ENCODE measurements around the gene DSG2. TPM values are rescaled to one million over a fixed set of nuclear protein-coding genes. Genes with fewer than 3 reads are reported as not detected.

Gene DSG2
- total RNA-seq, 4 donors from 2014 or later, result 4.0 to 6.9 (median 5.7) TPM

GRCh38 chr18:31576670-31577069 lies 78.7 kb downstream of the DSG2 start:
- H3K27me3 ChIP-seq, result no peaks in the 10 kb centered on the region
- no peaks in the 10 kb centered on the region for H3K36me3 ChIP-seq
- H3K27ac ChIP-seq, result no peak overlapping the region
- H3K4me3 ChIP-seq, result no peak overlapping the region
- no peaks in the 10 kb centered on the region for H3K9me3 ChIP-seq
- DNase-seq (ENCODE audit: low spot score in 2 of 2), result no peak
- H3K4me1 ChIP-seq, result no peaks in the 10 kb centered on the region
- 32% methylated on average over 4 of the region's 4 CpGs for WGBS, 2 donors
- TF ChIP-seq CTCF (IDR thresholded peaks at IDR 0.05) (no peak), EP300 (IDR thresholded peaks at IDR 0.05) (no peak), POLR2A (IDR thresholded peaks at IDR 0.05) (no peak)

DNA sequence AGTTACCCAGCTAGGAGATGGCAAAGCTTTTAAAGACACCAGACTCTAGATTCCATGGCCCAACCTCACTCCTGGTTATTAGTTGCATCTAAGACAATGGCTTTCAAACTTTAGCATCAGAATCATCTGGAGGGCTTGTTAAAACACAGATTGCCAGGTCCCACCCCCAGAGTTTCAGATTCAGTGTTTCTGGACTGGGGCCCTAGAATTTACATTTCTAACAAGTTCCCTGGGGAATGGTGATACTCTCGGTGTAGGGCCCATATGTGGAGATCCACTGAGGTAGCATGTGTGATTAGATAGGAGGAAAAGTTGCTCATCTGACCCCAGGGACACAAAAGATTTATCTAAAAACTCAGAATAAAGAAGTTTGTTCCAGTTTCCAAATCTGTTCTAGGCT lies 79.2 kb downstream of the DSG2 start:
- no peak for DNase-seq (ENCODE audit: low spot score in 2 of 2)
- no peaks in the 10 kb centered on the region for H3K27me3 ChIP-seq
- H3K9me3 ChIP-seq, result no peaks in the 10 kb centered on the region
- H3K4me3 ChIP-seq, result no peak overlapping the region
- WGBS, 2 donors, result 59 to 68% methylated on average over 1 of the region's 1 CpG
- H3K27ac ChIP-seq, result no peak overlapping the region
- no peaks in the 10 kb centered on the region for H3K36me3 ChIP-seq
- no peaks in the 10 kb centered on the region for H3K4me1 ChIP-seq
- no peak for TF ChIP-seq POLR2A (IDR thresholded peaks at IDR 0.05)
- TF ChIP-seq EP300 (IDR thresholded peaks at IDR 0.05), result no peak
- TF ChIP-seq CTCF (IDR thresholded peaks at IDR 0.05), result no peak

DNA sequence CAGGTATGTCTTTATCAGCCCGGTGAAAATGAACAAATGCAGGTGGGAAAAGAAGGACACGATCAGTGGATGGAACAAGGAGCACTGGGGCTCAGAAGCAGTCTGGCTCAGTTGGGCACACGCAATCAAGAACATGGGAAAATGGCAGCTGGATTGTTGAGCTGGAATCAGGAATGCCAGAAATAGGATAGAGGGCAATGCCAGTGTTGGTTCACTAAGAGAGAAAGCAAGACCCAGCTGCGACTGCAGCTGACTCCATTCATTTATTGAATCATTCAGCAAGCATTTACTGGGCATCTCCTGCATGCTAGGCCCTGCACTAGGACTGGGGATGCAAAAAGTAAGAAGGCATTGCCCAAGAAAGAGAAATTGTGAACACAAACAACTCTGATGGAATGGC lies 80.1 kb downstream of the DSG2 start:
- H3K27me3 ChIP-seq, result no peaks in the 10 kb centered on the region
- H3K9me3 ChIP-seq, result no peaks in the 10 kb centered on the region
- H3K36me3 ChIP-seq, result no peaks in the 10 kb centered on the region
- no peaks in the 10 kb centered on the region for H3K4me1 ChIP-seq
- DNase-seq (ENCODE audit: low spot score in 2 of 2), result no peak
- no peak overlapping the region for H3K27ac ChIP-seq
- TF ChIP-seq CTCF (IDR thresholded peaks at IDR 0.05) (no peak), EP300 (IDR thresholded peaks at IDR 0.05) (no peak), POLR2A (IDR thresholded peaks at IDR 0.05) (no peak)
- no peak overlapping the region for H3K4me3 ChIP-seq
- WGBS, 2 donors, result 95 to 97% methylated on average over 4 of the region's 4 CpGs

DNA sequence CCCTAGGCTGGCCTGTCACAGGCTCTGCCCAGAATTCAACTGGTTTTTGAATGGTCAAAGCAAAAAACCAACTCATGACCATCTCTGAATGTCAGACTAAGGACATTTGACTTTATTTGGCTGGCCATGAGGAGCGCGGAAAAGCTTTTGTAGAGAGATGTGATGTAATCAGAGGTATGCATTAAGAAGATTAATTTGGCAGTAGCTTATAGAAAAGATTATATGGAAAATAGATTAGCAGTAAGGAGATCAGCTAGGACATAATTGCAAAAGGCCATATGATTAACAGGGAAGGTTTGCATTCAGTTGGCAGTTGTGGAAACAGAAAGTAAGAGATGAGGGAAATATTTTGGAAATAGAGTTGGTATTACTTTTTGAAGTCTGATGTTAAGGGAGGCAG lies 81.4 kb downstream of the DSG2 start:
- no peaks in the 10 kb centered on the region for H3K27me3 ChIP-seq
- H3K9me3 ChIP-seq, result no peaks in the 10 kb centered on the region
- DNase-seq (ENCODE audit: low spot score in 2 of 2), result no peak
- no peak overlapping the region for H3K27ac ChIP-seq
- no peaks in the 10 kb centered on the region for H3K4me1 ChIP-seq
- TF ChIP-seq CTCF (IDR thresholded peaks at IDR 0.05), result no peak
- no peak for TF ChIP-seq POLR2A (IDR thresholded peaks at IDR 0.05)
- no peak for TF ChIP-seq EP300 (IDR thresholded peaks at IDR 0.05)
- no peak overlapping the region for H3K4me3 ChIP-seq
- no peaks in the 10 kb centered on the region for H3K36me3 ChIP-seq
- 94 to 99% methylated on average over 2 of the region's 2 CpGs for WGBS, 2 donors

DNA sequence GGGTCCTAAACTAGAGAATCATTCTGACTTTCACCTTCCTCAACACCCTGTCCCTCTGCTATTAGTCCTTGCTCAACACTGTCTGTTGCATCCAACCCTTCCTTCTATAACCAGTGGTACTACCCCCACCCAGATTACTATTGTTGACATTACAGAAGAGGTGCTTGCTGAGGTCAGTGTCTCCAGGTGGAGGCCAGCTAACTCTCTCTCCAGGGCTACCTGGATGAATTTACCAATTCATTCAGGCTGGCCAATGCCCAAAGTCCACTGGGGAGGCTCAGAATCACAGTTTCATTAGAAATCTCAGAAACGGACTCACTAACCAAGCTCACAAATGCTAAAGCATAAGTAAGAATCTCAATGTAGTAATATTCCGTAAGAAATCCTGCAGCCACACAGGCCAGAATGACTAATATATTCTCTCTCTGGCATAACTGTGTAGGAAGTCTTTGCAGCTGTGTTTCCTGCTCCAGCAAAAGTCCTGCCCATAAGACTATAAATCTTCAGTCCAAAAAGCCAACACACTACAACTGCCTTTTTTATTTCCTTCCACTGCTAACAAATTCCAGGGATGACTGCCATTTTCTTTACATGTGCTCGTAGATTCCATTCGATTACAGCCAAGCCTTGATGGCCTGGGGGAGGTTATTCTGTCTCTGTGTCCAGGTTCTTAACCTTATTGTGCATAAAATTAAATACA lies 83.7 kb downstream of the DSG2 start:
- Histone ChIP-seq H3K27ac (no peak overlapping the region), H3K9me3 (no peaks in the 10 kb centered on the region), H3K4me3 (no peak overlapping the region), H3K27me3 (no peaks in the 10 kb centered on the region), H3K4me1 (no peaks in the 10 kb centered on the region), H3K36me3 (no peaks in the 10 kb centered on the region)
- 15 to 16% methylated on average over 4 of the region's 4 CpGs for WGBS, 2 donors
- DNase-seq (ENCODE audit: low spot score in 2 of 2), result no peak
- TF ChIP-seq CTCF (IDR thresholded peaks at IDR 0.05), result no peak
- TF ChIP-seq EP300 (IDR thresholded peaks at IDR 0.05), result no peak
- TF ChIP-seq POLR2A (IDR thresholded peaks at IDR 0.05), result no peak

Measured in tibial nerve (tissue), 4 donors.